HFFc6 (cell line): ENCODE measurements around the gene AWAT1. TPM values are rescaled to one million over a fixed set of nuclear protein-coding genes. Genes with fewer than 3 reads are reported as not detected.
"Not testable (repeated sequence)": the region's sequence is repeated elsewhere in the genome, so short reads cannot be mapped to it uniquely, and the experiment has no call there.

Experiments used
- DNase-seq: peaks from one replicate; pipeline ENCODE4 v3.0.0-alpha.2; 2018
- H3K27ac Mint-ChIP-seq: 2 replicates; pipeline ENCODE4 v1.8.0; 2020; ENCODE audit warnings: mild to moderate bottlenecking, mixed read lengths
- H3K27me3 Mint-ChIP-seq: 2 replicates; pipeline ENCODE4 v1.8.0; 2021; ENCODE audit warnings: mild to moderate bottlenecking, moderate library complexity, mixed read lengths; ENCODE audit not compliant: insufficient read depth
- H3K36me3 Mint-ChIP-seq: 2 replicates; pipeline ENCODE4 v1.8.0; 2021; ENCODE audit warnings: low read depth, mixed read lengths
- H3K4me1 Mint-ChIP-seq: 2 replicates; pipeline ENCODE4 v1.8.0; 2020; ENCODE audit warnings: low read depth, mixed read lengths
- H3K4me3 Mint-ChIP-seq: 2 replicates; pipeline ENCODE4 v1.8.0; 2020; ENCODE audit warnings: mild to moderate bottlenecking, moderate library complexity, mixed read lengths
- H3K9me3 Mint-ChIP-seq: 2 replicates; pipeline ENCODE4 v1.8.0; 2020; ENCODE audit warnings: mild to moderate bottlenecking, mixed read lengths
- CTCF ChIP-seq: fragments of 200-600 bp; sonication (generic); IDR thresholded peaks from 2 replicates; pipeline ENCODE4 v1.5.0; 2021; ENCODE audit warnings: antibody characterized with exemption, mild to moderate bottlenecking
- long read RNA-seq: library from polyadenylated mRNA; unstranded; transcript quantifications from one replicate; pipeline ENCODE4 v2.0.0, GENCODE V29; 2019
- total RNA-seq, 6 experiments: library from RNA; stranded (reverse); fragmentation: NEBNext Ultra II Directional; extraction: Animal tissue kit (Norgen Biotek cat#: 25700); gene quantifications; 2 replicates in 1 of 6; 3 replicates in 5 of 6; pipeline ENCODE4 v1.2.3, GENCODE V29; 2021

AWAT1 gene
- not detected for total RNA-seq
- long read RNA-seq = 0 reads

GRCh38 chrX:70234355-70234754, at the start of gene AWAT1:
AWAT1 (plus strand) TSS chrX:70234655; CDS start chrX:70234696, 41 bp downstream.
- DNase-seq = no peak
- H3K4me1 Mint-ChIP-seq = no peaks in the 10 kb centered on the region
- H3K9me3 Mint-ChIP-seq = no peaks in the 10 kb centered on the region
- no peak for TF ChIP-seq CTCF
- H3K27me3 Mint-ChIP-seq = peaks cover 3% of the 10 kb centered on the region
- no peak within 1 kb of the TSS for H3K4me3 Mint-ChIP-seq
- H3K36me3 Mint-ChIP-seq = no peaks in the 10 kb centered on the region
- H3K27ac Mint-ChIP-seq = no peak within 1 kb of the TSS

GRCh38 chrX:70190225-70190624, 44.2 kb upstream of the AWAT1 start:
- H3K4me1 Mint-ChIP-seq = no peaks in the 10 kb centered on the region
- no peak for DNase-seq
- no peak for TF ChIP-seq CTCF
- no peak overlapping the region for H3K4me3 Mint-ChIP-seq
- H3K36me3 Mint-ChIP-seq = no peaks in the 10 kb centered on the region
- peaks cover 3% of the 10 kb centered on the region for H3K27me3 Mint-ChIP-seq
- H3K9me3 Mint-ChIP-seq = no peaks in the 10 kb centered on the region; the same call in 1 of the 2 replicates
- H3K27ac Mint-ChIP-seq = no peak overlapping the region

- Mint-ChIP-seq H3K36me3 (no peaks in the 10 kb centered on the region), H3K4me3 (peak overlapping the region; percentile 53; the same call in 1 of the 2 replicates), H3K4me1 (peaks cover 6% of the 10 kb centered on the region), H3K9me3 (no peaks in the 10 kb centered on the region), H3K27ac (no peak overlapping the region), H3K27me3 (peaks cover 9% of the 10 kb centered on the region)
- TF ChIP-seq CTCF = peak; percentile 74
- DNase-seq = peak; percentile 26
These were observed 37.3 kb upstream of the AWAT1 start for GRCh38 chrX:70196961-70197720.

GRCh38 chrX:70201732-70202131, 32.7 kb upstream of the AWAT1 start:
- Mint-ChIP-seq H3K4me3 (no peak overlapping the region), H3K36me3 (no peaks in the 10 kb centered on the region), H3K9me3 (no peaks in the 10 kb centered on the region), H3K4me1 (peaks cover 6% of the 10 kb centered on the region), H3K27ac (no peak overlapping the region), H3K27me3 (peaks cover 9% of the 10 kb centered on the region)
- no peak for TF ChIP-seq CTCF
- no peak for DNase-seq

- Mint-ChIP-seq H3K4me3 (no peak overlapping the region), H3K4me1 (no peaks in the 10 kb centered on the region), H3K27ac (no peak overlapping the region), H3K27me3 (no peaks in the 10 kb centered on the region; the same call in none of the 2 replicates), H3K36me3 (no peaks in the 10 kb centered on the region), H3K9me3 (no peaks in the 10 kb centered on the region)
- DNase-seq = no peak
- no peak for TF ChIP-seq CTCF
These were observed 26.0 kb upstream of the AWAT1 start for GRCh38 chrX:70208479-70208878.

- not testable (repeated sequence) for H3K4me1 Mint-ChIP-seq, H3K9me3 Mint-ChIP-seq, H3K36me3 Mint-ChIP-seq, H3K27me3 Mint-ChIP-seq, DNase-seq, H3K27ac Mint-ChIP-seq, H3K4me3 Mint-ChIP-seq
These were observed 24.9 kb upstream of the AWAT1 start for GRCh38 chrX:70209570-70209969.
